HL-60 (cell line): Measurements from ENCODE around the gene MACROD2.

Source experiments
- DNase-seq, 2 experiments: peaks; one replicate each; pipeline ENCODE4 v3.0.0-alpha.2; 2010 to 2020; ENCODE audit warnings: low read depth in 1 of 2, low spot score in 1 of 2
- H3K27ac ChIP-seq: fragments of 250-450 bp; sonication (Bioruptor Pico); replicated peaks from 2 replicates; pipeline ENCODE4 v1.5.1; 2020; ENCODE audit warnings: mild to moderate bottlenecking, moderate library complexity
- H3K27me3 ChIP-seq: fragments of 250-450 bp; sonication (Bioruptor Pico); 2 replicates; pipeline ENCODE4 v1.5.1; 2021; ENCODE audit warnings: mild to moderate bottlenecking, moderate library complexity; ENCODE audit not compliant: insufficient read depth, poor library complexity, severe bottlenecking
- H3K4me3 ChIP-seq: replicated peaks from 2 replicates; pipeline ENCODE4 v1.5.1; 2011; ENCODE audit warnings: mild to moderate bottlenecking, control low read depth, low read length; ENCODE audit not compliant: insufficient read depth
- CTCF ChIP-seq: IDR thresholded peaks from one replicate; pipeline ENCODE4 v1.5.1; 2011; ENCODE audit warnings: low read length, control low read depth, inconsistent platforms; ENCODE audit not compliant: insufficient read depth
- GABPA ChIP-seq: IDR thresholded peaks from 2 replicates; pipeline ENCODE4 v1.6.1; 2012; ENCODE audit warnings: low read depth
- POLR2AphosphoS5 ChIP-seq: IDR thresholded peaks from 2 replicates; pipeline ENCODE4 v1.6.1; 2012; ENCODE audit warnings: low read depth
- REST ChIP-seq: IDR thresholded peaks from 2 replicates; pipeline ENCODE4 v1.6.1; 2012; ENCODE audit warnings: low read depth; ENCODE audit not compliant: insufficient replicate concordance
- SPI1 ChIP-seq: IDR thresholded peaks from 2 replicates; pipeline ENCODE4 v1.6.1; 2012; ENCODE audit warnings: low read depth, mild to moderate bottlenecking, borderline replicate concordance

Gene MACROD2

DNA sequence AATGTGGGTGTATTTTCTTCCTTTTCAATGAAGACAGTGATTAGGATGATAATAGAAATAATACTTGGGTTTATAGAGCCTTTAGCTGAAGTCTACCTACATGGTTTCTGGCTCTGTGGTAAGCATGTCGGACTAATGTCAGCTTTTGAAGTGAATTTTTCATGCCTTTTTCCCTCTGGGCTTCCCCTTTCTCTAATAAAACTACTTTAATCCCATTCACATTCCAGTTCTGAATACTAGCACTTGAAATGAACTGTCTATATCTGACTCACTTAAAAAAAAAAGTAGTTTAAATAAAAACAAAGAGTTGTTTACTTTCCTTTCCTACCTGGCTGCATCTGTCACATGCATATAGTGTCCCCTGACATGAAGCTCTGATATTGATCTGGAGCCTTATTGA lies 888.0 kb downstream of the MACROD2 start:
- DNase-seq = no peak
- no peak overlapping the region for H3K4me3 ChIP-seq
- no peaks in the 10 kb centered on the region for H3K27me3 ChIP-seq
- TF ChIP-seq GABPA = no peak
- no peak for TF ChIP-seq POLR2AphosphoS5
- no peak for TF ChIP-seq REST
- TF ChIP-seq SPI1 = no peak
- TF ChIP-seq CTCF = no peak
- no peak overlapping the region for H3K27ac ChIP-seq

GRCh38 chr20:14885661-14886060 lies 890.3 kb downstream of the MACROD2 start:
- Histone ChIP-seq H3K27ac (no peak overlapping the region), H3K4me3 (no peak overlapping the region), H3K27me3 (no peaks in the 10 kb centered on the region)
- TF ChIP-seq POLR2AphosphoS5 (no peak), GABPA (no peak), SPI1 (no peak), REST (no peak), CTCF (no peak)
- no peak for DNase-seq

DNA sequence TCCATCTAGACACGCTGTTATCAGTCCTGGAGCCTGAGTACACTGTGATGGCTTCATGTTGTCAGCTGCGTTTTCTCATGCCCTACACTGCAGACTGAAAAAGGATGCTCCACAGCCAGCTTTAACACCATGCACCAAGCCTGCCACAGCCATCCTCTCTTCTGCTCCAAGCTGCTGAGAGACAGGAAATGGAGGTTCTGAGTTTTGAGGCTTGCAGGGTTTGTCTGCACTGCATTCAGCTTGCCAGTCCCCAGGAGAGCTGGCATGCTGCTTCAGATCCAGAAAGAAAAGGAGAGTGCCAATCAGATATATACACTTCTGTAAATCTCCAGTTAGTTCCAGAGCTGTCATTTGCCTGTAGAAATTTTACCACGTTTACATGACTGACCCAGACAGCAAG lies 892.8 kb downstream of the MACROD2 start:
- H3K27ac ChIP-seq = no peak overlapping the region
- no peak for TF ChIP-seq GABPA
- TF ChIP-seq SPI1 = no peak
- no peak for TF ChIP-seq REST
- no peak for TF ChIP-seq CTCF
- TF ChIP-seq POLR2AphosphoS5 = no peak
- no peaks in the 10 kb centered on the region for H3K27me3 ChIP-seq
- no peak for DNase-seq
- no peak overlapping the region for H3K4me3 ChIP-seq
